Body of pancreas (tissue), 4 donors: Measurements from ENCODE around the gene ANKRD9.

ENCODE experiments used
- POLR2A ChIP-seq, 3 donors: fragments of 450-650 bp; IDR thresholded peaks; one replicate each; pipeline ENCODE4 v1.6.1; 2016; ENCODE audit warnings: antibody characterized with exemption in 3 of 3, mild to moderate bottlenecking in 2 of 3
- TF ChIP-seq, protein P1 (sequence below), 7 experiments: fragments of 450-650 bp in 4 of 7; fragments of 200-600 bp in 3 of 7; sonication (generic) in 3 of 7; IDR thresholded peaks; one replicate each; pipeline ENCODE4 v1.5.1; 2016 to 2019; ENCODE audit warnings: antibody characterized with exemption in 7 of 7

DNA sequence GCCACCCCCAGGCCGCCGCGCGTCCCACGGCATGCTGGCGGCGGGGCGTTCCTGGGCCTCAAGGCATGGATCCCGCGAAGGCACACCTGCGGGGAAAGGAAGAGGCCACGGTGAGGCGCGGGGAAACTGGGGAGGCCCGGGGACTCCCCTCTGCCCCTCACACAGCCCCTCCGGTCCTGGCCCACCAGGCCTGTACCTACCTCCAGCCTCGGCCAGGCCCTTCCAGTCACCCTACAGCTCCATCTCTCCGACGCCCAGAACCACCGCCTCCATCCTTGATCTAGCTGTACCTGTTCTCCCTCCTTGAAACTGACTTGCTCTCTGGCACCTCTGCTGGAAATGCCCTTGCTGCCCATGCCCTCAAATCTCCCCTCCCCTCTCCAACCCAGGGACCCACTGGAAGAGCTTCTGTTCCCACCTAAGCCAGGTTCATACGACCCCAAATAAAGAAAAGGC lies 1.7 kb downstream of the ANKRD9 start:
- TF ChIP-seq, protein P1, sequence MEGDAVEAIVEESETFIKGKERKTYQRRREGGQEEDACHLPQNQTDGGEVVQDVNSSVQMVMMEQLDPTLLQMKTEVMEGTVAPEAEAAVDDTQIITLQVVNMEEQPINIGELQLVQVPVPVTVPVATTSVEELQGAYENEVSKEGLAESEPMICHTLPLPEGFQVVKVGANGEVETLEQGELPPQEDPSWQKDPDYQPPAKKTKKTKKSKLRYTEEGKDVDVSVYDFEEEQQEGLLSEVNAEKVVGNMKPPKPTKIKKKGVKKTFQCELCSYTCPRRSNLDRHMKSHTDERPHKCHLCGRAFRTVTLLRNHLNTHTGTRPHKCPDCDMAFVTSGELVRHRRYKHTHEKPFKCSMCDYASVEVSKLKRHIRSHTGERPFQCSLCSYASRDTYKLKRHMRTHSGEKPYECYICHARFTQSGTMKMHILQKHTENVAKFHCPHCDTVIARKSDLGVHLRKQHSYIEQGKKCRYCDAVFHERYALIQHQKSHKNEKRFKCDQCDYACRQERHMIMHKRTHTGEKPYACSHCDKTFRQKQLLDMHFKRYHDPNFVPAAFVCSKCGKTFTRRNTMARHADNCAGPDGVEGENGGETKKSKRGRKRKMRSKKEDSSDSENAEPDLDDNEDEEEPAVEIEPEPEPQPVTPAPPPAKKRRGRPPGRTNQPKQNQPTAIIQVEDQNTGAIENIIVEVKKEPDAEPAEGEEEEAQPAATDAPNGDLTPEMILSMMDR (IDR thresholded peaks at IDR 0.05) = no peak
- no peak for TF ChIP-seq POLR2A (IDR thresholded peaks at IDR 0.05)
